NCI-H82 treated with DMSO at 0.1 percent for 48 hours (cell line): ENCODE data around the gene HYOU1.
"Not testable (repeated sequence)": the region's sequence is repeated elsewhere in the genome, so short reads cannot be mapped to it uniquely, and the experiment has no call there.

Source experiments
- DNase-seq: peaks from one replicate; lab custom pipeline; 2025; ENCODE audit not compliant: unreplicated experiment; lab: John Stamatoyannopoulos, UW

The HYOU1 gene

GRCh38 chr11:119042927-119043326, 14.1 kb downstream of the HYOU1 start:
- DNase-seq = no peak

GRCh38 chr11:119041821-119042514, 15.0 kb downstream of the HYOU1 start:
- DNase-seq = no peak

- not testable (repeated sequence) for DNase-seq
Measured at GRCh38 chr11:119039471-119039870, 17.5 kb downstream of the HYOU1 start.

- no peak for DNase-seq
Measured at GRCh38 chr11:119038884-119039283, 18.1 kb downstream of the HYOU1 start.

- no peak for DNase-seq
Measured at GRCh38 chr11:119034813-119035212, 22.2 kb downstream of the HYOU1 start.

- DNase-seq = not testable (repeated sequence)
Measured at GRCh38 chr11:119033421-119033820, 23.6 kb downstream of the HYOU1 start.

GRCh38 chr11:119031912-119032280, 25.1 kb downstream of the HYOU1 start:
- no peak for DNase-seq

- peak; percentile 83 for DNase-seq
Measured at GRCh38 chr11:119030329-119031047, 26.5 kb downstream of the HYOU1 start, which contains the start of gene SLC37A4. Gene SLC37A4, minus strand, starts transcription at chr11:119030877.

GRCh38 chr11:119030029-119030328, 27.0 kb downstream of the HYOU1 start:
- no peak for DNase-seq

- DNase-seq = no peak
Measured at GRCh38 chr11:119029340-119030028, 27.5 kb downstream of the HYOU1 start.

GRCh38 chr11:119029069-119029339, 28.0 kb downstream of the HYOU1 start:
- DNase-seq = no peak

GRCh38 chr11:119028346-119029068, 28.5 kb downstream of the HYOU1 start:
- no peak for DNase-seq

- no peak for DNase-seq
Measured at GRCh38 chr11:119027561-119028345, 29.3 kb downstream of the HYOU1 start.

GRCh38 chr11:119026970-119027369, 30.0 kb downstream of the HYOU1 start:
- DNase-seq = no peak

GRCh38 chr11:119025978-119026766, 30.8 kb downstream of the HYOU1 start:
- DNase-seq = no peak

GRCh38 chr11:119025541-119025940, 31.5 kb downstream of the HYOU1 start:
- no peak for DNase-seq

- no peak for DNase-seq
Measured at GRCh38 chr11:119025099-119025473, 31.9 kb downstream of the HYOU1 start.

- no peak for DNase-seq
Measured at GRCh38 chr11:119024430-119025098, 32.4 kb downstream of the HYOU1 start.

GRCh38 chr11:119023741-119024140, 33.3 kb downstream of the HYOU1 start:
- no peak for DNase-seq

GRCh38 chr11:119021631-119022030, 35.4 kb downstream of the HYOU1 start:
- DNase-seq = no peak
